ENCODE data around the gene GYG2.

Gene GYG2

DNA sequence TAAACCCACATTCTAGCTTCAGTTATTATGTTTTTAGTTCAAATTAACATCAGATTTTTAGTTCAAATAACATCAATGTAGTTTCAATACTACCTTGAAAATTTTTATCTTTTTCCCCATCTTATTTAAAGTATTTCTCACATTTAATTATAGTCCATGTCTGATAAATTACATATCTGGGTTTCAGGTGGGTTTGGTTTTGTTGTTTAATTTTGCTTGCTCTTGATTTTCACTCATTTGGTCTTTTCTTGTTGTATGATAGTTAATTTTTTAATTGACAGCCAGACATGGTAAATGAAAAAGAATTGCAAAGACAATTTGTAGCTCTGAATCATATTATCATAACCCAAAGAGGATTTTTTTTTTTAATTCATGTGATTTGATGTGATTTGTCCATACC, 41.9 kb downstream of the GYG2 start:
- no peak for DNase-seq (ENCODE audit: low read depth)
- TF ChIP-seq CTCF (conservative IDR thresholded peaks at IDR 0.05; ENCODE audit: low read length) = no peak
- no peak overlapping the region for H3K4me3 ChIP-seq (ENCODE audit: low read length)

DNA sequence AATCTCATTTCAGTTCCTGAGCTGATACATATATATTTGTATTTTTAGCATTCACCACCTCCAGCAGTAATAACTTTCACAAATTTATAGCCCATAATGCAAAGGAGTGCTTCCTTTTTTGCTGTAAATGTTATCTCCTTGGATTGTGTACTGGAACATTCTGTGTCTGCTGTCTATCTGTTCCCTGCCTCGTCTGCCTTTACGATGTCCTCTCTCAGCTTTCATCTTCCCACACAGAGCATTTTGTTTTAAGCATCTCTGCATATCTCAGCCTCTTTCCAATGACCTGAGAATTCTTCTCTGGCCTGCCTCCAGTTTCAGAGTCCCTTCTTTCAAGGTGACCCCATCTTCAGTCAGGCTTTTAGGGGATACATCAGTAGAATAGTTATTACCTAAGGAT, 43.1 kb downstream of the GYG2 start:
- DNase-seq (ENCODE audit: low read depth) = no peak
- no peak for TF ChIP-seq CTCF (conservative IDR thresholded peaks at IDR 0.05; ENCODE audit: low read length)
- no peak overlapping the region for H3K4me3 ChIP-seq (ENCODE audit: low read length)

DNA sequence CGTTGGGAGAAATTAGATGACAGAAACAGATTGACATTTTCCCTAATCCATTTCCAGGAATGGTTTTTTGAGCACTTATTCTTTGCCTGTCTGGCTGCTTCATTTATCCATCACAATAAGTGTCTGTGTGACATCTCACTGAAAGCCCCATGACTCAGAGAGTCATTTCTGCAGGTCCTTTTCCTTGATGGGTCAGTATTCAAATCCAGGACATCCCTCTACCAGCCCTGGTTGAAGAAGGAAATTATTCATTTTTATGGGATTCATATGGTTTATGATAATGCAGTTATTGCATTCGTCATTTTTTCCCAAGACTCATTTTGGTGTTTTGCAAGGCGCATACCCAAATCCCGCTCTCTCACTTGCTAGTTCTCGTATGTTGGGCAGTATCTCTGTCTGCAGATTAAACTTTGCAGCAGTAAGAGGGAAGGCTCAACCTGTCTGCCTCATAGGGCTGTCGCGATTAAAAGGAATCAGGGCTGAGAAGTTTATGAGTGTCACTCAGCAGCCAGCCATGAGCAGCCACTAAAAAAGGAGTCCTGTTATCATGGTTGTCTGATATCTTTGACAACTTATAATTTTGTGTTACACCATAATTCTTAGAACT, 44.0 kb downstream of the GYG2 start:
- TF ChIP-seq CTCF (conservative IDR thresholded peaks at IDR 0.05; ENCODE audit: low read length) = no peak
- no peak for DNase-seq (ENCODE audit: low read depth)
- H3K4me3 ChIP-seq (ENCODE audit: low read length) = no peak overlapping the region

DNA sequence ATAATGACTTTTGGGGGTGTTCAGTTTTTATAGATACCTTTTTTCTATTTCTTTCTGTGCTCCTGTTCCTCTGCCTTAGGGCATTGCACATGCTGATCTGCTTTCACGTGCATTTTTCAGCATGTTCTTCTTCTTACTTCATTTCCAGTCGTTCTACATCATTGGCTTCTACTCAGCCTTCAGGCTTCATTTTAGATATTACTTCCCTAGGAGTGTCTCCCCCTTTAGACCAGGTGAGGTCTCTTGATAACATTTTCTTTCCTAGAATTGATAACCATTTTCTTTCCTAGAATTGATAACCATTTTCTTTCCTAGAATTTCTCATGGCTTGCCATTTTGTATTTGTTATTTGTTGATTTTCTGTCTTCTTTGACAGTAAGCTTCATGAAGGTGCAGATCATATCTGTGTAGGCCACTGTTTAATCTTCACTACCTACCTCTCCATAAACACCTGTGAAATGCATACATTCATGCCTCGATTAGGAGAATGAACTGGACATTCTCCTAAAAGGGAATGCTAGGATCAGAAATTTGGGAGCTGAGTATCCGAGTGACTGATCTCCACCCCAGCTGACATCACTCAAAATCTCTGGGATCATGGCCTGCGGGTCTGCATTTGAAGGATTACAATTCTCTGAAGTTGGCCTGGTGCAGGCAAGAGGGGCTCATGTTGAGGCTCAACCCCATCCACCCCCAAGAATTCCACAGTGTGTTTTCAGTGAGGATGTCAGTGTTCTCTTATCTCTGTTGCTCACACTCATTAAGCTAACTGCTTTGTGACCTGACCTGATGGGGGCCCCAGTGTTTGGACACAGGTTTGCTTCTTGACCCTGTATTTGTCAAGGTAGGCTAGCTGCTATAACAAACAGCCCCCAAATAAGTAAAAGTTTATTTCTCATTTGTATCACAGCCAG, 45.7 kb downstream of the GYG2 start:
- DNase-seq (ENCODE audit: low read depth) = no peak
- no peak for TF ChIP-seq CTCF (conservative IDR thresholded peaks at IDR 0.05; ENCODE audit: low read length)
- H3K4me3 ChIP-seq (ENCODE audit: low read length) = no peak overlapping the region

DNA sequence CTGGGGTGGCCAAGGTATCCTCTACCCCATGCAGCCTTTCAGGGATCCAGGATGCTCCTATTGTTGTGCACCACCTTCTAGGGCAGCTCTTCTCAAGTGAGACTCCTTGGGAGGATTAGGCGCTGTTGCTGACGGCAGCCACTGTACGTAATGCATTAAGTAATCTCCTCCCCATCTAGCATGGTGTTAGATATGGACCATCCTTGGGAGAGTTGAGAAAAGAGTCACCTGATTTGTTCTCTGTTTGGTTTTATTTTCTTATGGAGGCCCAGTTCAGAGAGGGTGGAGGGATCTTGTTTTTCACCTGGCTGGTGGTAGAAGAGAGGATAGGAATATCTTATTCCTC, 46.4 kb downstream of the GYG2 start:
- TF ChIP-seq CTCF (conservative IDR thresholded peaks at IDR 0.05; ENCODE audit: low read length) = no peak
- DNase-seq (ENCODE audit: low read depth) = no peak
- H3K4me3 ChIP-seq (ENCODE audit: low read length) = no peak overlapping the region

- DNase-seq (ENCODE audit: low read depth) = no peak
- no peak overlapping the region for H3K4me3 ChIP-seq (ENCODE audit: low read length)
- peak; percentile 40 for TF ChIP-seq CTCF (conservative IDR thresholded peaks at IDR 0.05; ENCODE audit: low read length)
Observed at GRCh38 chrX:2875798-2876399, 47.2 kb downstream of the GYG2 start.
